ENCODE measurements around the gene OR51V1.
"Not testable (repeated sequence)": the region's sequence is repeated elsewhere in the genome, so short reads cannot be mapped to it uniquely, and the experiment has no call there.

- not testable (repeated sequence) for TF ChIP-seq POLR2A (IDR thresholded peaks at IDR 0.05; ENCODE audit: low read depth, low read length); TAF1 (IDR thresholded peaks at IDR 0.05; ENCODE audit: borderline replicate concordance, low read depth, low read length)
Measured at GRCh38 chr11:5249807-5250396, 49.4 kb upstream of the OR51V1 start, which contains the start of gene HBG1.

Measured in GM12892 (cell line).